CD4-positive, alpha-beta T cell (primary cell): Measurements from ENCODE around the gene USP15. TPM values are rescaled to one million over a fixed set of nuclear protein-coding genes. Genes with fewer than 3 reads are reported as not detected.
A peak's percentile ranks its signal among the peaks of the same experiment; 100 is the strongest.

Experiments
- ATAC-seq: fragments of 200-7000 bp; cut with Tn5 transposase; one replicate; pipeline ENCODE4 v1.10.0; 2022; ENCODE audit warnings: mild to moderate bottlenecking; ENCODE audit not compliant: poor library complexity
- CTCF ChIA-PET: fragments of 350-600 bp; sonication (Branson Sonifier 250); formaldehyde crosslinking; loops from one replicate; lab custom pipeline; 2021; ENCODE audit warnings: antibody characterized with exemption, inconsistent platforms; lab: Charles Lee
- POLR2A ChIA-PET: fragments of 350-600 bp; sonication (Branson Sonifier 250); formaldehyde crosslinking; loops from one replicate; lab custom pipeline; 2021; ENCODE audit warnings: antibody characterized with exemption, inconsistent platforms; lab: Charles Lee
- DNase-seq, 14 experiments: peaks; one replicate each; pipeline ENCODE4 v3.0.0-alpha.2; 2013 to 2020; ENCODE audit warnings: mixed read lengths in 2 of 14
- H3K27ac ChIP-seq, 2 donors: one replicate each; pipeline versions ENCODE4 v1.5.1 to v1.7.0; 2013; ENCODE audit warnings: low read length in 2 of 2, low read depth in 1 of 2, mild to moderate bottlenecking in 1 of 2
- H3K27me3 ChIP-seq, 2 experiments: 1 replicate in 1 of 2; 2 replicates in 1 of 2; pipeline versions ENCODE4 v1.6.1 to v1.7.0; 2013; ENCODE audit warnings: low read length in 2 of 2, control low read depth in 1 of 2, mild to moderate bottlenecking in 1 of 2, moderate library complexity in 1 of 2; ENCODE audit not compliant: insufficient read depth in 2 of 2, control insufficient read depth in 1 of 2
- H3K36me3 ChIP-seq: one replicate; pipeline ENCODE4 v1.6.1; 2013; ENCODE audit warnings: low read length, control low read depth; ENCODE audit not compliant: insufficient read depth
- H3K4me1 ChIP-seq: one replicate; pipeline ENCODE4 v1.6.1; 2013; ENCODE audit warnings: low read length, control low read depth; ENCODE audit not compliant: insufficient read depth
- H3K4me3 ChIP-seq: one replicate; pipeline ENCODE4 v1.5.1; 2013; ENCODE audit warnings: mild to moderate bottlenecking, low read length, moderate library complexity
- H3K9me3 ChIP-seq, 2 experiments: 1 replicate in 1 of 2; 2 replicates in 1 of 2; pipeline versions ENCODE4 v1.6.1 to v1.7.0; 2013; ENCODE audit warnings: low read length in 2 of 2, mild to moderate bottlenecking in 2 of 2, control low read depth in 1 of 2, moderate library complexity in 1 of 2; ENCODE audit not compliant: control insufficient read depth in 1 of 2, insufficient read depth in 1 of 2
- H3K27ac Mint-ChIP-seq: one replicate; pipeline ENCODE4 v1.8.0; 2020; ENCODE audit warnings: mixed read lengths
- H3K27me3 Mint-ChIP-seq: one replicate; pipeline ENCODE4 v1.8.0; 2021; ENCODE audit warnings: mixed read lengths
- H3K36me3 Mint-ChIP-seq: one replicate; pipeline ENCODE4 v1.8.0; 2021; ENCODE audit warnings: low read depth, mixed read lengths
- H3K4me1 Mint-ChIP-seq: one replicate; pipeline ENCODE4 v1.8.0; 2021; ENCODE audit warnings: low read depth, mixed read lengths
- H3K4me3 Mint-ChIP-seq: one replicate; pipeline ENCODE4 v1.8.0; 2020; ENCODE audit warnings: mild to moderate bottlenecking, mixed read lengths
- H3K9me3 Mint-ChIP-seq: one replicate; pipeline ENCODE4 v1.8.0; 2020; ENCODE audit warnings: mixed read lengths
- CTCF ChIP-seq: fragments of 200-600 bp; IDR thresholded peaks from one replicate; pipeline ENCODE4 v1.8.0; 2022; ENCODE audit warnings: antibody characterized with exemption, mild to moderate bottlenecking
- intact Hi-C, 2 experiments: fragments of 100-400 bp; cut with DNase I in 1 of 2; cut with micrococcal nuclease in 1 of 2; formaldehyde crosslinking; loops; one replicate each; pipeline versions ENCODE4 v1.15.1 to v1.9.0; 2023 to 2025; cut with DNase I, micrococcal nuclease
- total RNA-seq, 174 experiments: library from RNA in 2 of 174; stranded (reverse) in 2 of 174; gene quantifications; one replicate each; pipeline ENCODE4 v1.2.3 and lab custom pipeline; 2021 to 2026

Gene USP15
- total RNA-seq, 2 experiments from 2014 or later = 212 to 218 TPM

- H3K27me3 Mint-ChIP-seq = no peaks in the 10 kb centered on the region
- Histone ChIP-seq H3K27me3 (no peaks in the 10 kb centered on the region), H3K4me3 (no peak overlapping the region), H3K36me3 (peaks cover 7% of the 10 kb centered on the region), H3K9me3 (no peaks in the 10 kb centered on the region), H3K27ac (no peak overlapping the region), H3K4me1 (peaks cover 8% of the 10 kb centered on the region)
- intact Hi-C loops = no loop called here
- peak overlapping the region; percentile 56 for H3K4me3 Mint-ChIP-seq
- H3K27ac Mint-ChIP-seq = peak overlapping the region; percentile 53
- CTCF ChIA-PET = no interaction called here
- POLR2A ChIA-PET = interaction anchor here (1.1 kb wide), 1 partner anchor 13 kb away, joined by 4 read pairs; the partner anchor contains the start of gene USP15
- H3K36me3 Mint-ChIP-seq = peaks cover 13% of the 10 kb centered on the region
- H3K4me1 Mint-ChIP-seq = peaks cover 90% of the 10 kb centered on the region
- DNase-seq (no peak), ATAC-seq (no peak)
- H3K9me3 Mint-ChIP-seq = no peaks in the 10 kb centered on the region
- no peak for TF ChIP-seq CTCF
These were observed 12.8 kb downstream of the USP15 start for GRCh38 chr12:62272936-62273552.

GRCh38 chr12:62273724-62274380 is 13.6 kb downstream of the USP15 start:
- H3K27me3 ChIP-seq = no peaks in the 10 kb centered on the region
- Mint-ChIP-seq H3K27me3 (no peaks in the 10 kb centered on the region), H3K36me3 (peaks cover 15% of the 10 kb centered on the region), H3K27ac (peak overlapping the region; percentile 53), H3K4me3 (peak overlapping the region; percentile 27), H3K9me3 (no peaks in the 10 kb centered on the region), H3K4me1 (peaks cover 85% of the 10 kb centered on the region)
- H3K9me3 ChIP-seq = no peaks in the 10 kb centered on the region
- H3K4me3 ChIP-seq = no peak overlapping the region
- peaks cover 8% of the 10 kb centered on the region for H3K4me1 ChIP-seq
- ChIA-PET POLR2A (interaction anchor here (0.9 kb wide), 1 partner anchor 14 kb away, joined by 3 read pairs; no protein-coding TSS in a partner anchor), CTCF (no interaction called here)
- ATAC-seq (no peak), DNase-seq (no peak)
- intact Hi-C loops = no loop called here
- no peak for TF ChIP-seq CTCF
- no peak overlapping the region for H3K27ac ChIP-seq
- peaks cover 7% of the 10 kb centered on the region for H3K36me3 ChIP-seq

GRCh38 chr12:62278022-62278421 is 17.8 kb downstream of the USP15 start:
- Histone ChIP-seq H3K4me1 (peaks cover 15% of the 10 kb centered on the region), H3K9me3 (no peaks in the 10 kb centered on the region), H3K36me3 (peaks cover 7% of the 10 kb centered on the region), H3K27me3 (no peaks in the 10 kb centered on the region), H3K27ac (no peak overlapping the region), H3K4me3 (no peak overlapping the region)
- Mint-ChIP-seq H3K27ac (no peak overlapping the region), H3K4me1 (peaks cover 90% of the 10 kb centered on the region), H3K27me3 (no peaks in the 10 kb centered on the region), H3K4me3 (no peak overlapping the region), H3K9me3 (no peaks in the 10 kb centered on the region), H3K36me3 (peaks cover 21% of the 10 kb centered on the region)
- ATAC-seq (no peak), DNase-seq (no peak)
- CTCF ChIA-PET = no interaction called here
- POLR2A ChIA-PET = interaction anchor here (0.6 to 1.0 kb wide), 3 partner anchors 19 to 189 kb away, joined by 3 to 4 read pairs (median 3); partner anchors contain the start of gene MON2
- intact Hi-C loops = loop anchor here in 1 of 2 experiments (5.0 kb wide), 1 partner anchor 34 kb away; no protein-coding TSS in a partner anchor
- no peak for TF ChIP-seq CTCF
